Ureter (tissue), 1 donor: ENCODE results near the gene PLXNA1. TPM values are rescaled to one million over a fixed set of nuclear protein-coding genes. Genes with fewer than 3 reads are reported as not detected.

Experiments
- DNase-seq: peaks from one replicate; pipeline ENCODE4 v3.0.0-alpha.2; 2020; ENCODE audit warnings: low spot score
- total RNA-seq: library from RNA; stranded (reverse); gene quantifications from one replicate; pipeline ENCODE4 v1.2.4, GENCODE V29; 2023
- donor health status: DM: yes; HTN: yes; CAD: no.

PLXNA1 gene
- total RNA-seq, 1 donor from 2014 or later: 43.0 TPM

- no peak for DNase-seq
Observed at GRCh38 chr3:127018306-127018828, 35.5 kb downstream of the PLXNA1 start.

GRCh38 chr3:127019449-127019848 lies 36.5 kb downstream of the PLXNA1 start:
- DNase-seq: no peak

- no peak for DNase-seq
Observed at GRCh38 chr3:127020543-127020942, 37.6 kb downstream of the PLXNA1 start.

- no peak for DNase-seq
Observed at GRCh38 chr3:127022849-127023248, 39.9 kb downstream of the PLXNA1 start.

- no peak for DNase-seq
Observed at GRCh38 chr3:127025456-127025855, 42.5 kb downstream of the PLXNA1 start.

- DNase-seq: no peak
Observed at GRCh38 chr3:127026036-127026435, 43.1 kb downstream of the PLXNA1 start.

GRCh38 chr3:127026661-127027060 lies 43.7 kb downstream of the PLXNA1 start:
- no peak for DNase-seq

- DNase-seq: no peak
Observed at GRCh38 chr3:127027061-127027735, 44.3 kb downstream of the PLXNA1 start.

- no peak for DNase-seq
Observed at GRCh38 chr3:127027811-127028548, 45.1 kb downstream of the PLXNA1 start.

- DNase-seq: no peak
Observed at GRCh38 chr3:127028781-127029657, 46.1 kb downstream of the PLXNA1 start.

- DNase-seq: no peak
Observed at GRCh38 chr3:127029658-127030507, 47.0 kb downstream of the PLXNA1 start.

GRCh38 chr3:127030508-127031412 lies 47.8 kb downstream of the PLXNA1 start:
- DNase-seq: no peak

- no peak for DNase-seq
Observed at GRCh38 chr3:127031413-127031810, 48.5 kb downstream of the PLXNA1 start.

GRCh38 chr3:127031845-127032244 lies 48.9 kb downstream of the PLXNA1 start:
- no peak for DNase-seq

GRCh38 chr3:127032296-127032990 lies 49.5 kb downstream of the PLXNA1 start:
- no peak for DNase-seq
